ENCODE measurements around the gene TMEM62.

Gene TMEM62

GRCh38 chr15:43111354-43111753 lies 22.0 kb upstream of the TMEM62 start:
- Histone ChIP-seq H3K36me3 (no peaks in the 10 kb centered on the region), H3K4me3 (ENCODE audit: low read depth, low read length) (no peak overlapping the region), H3K4me1 (no peaks in the 10 kb centered on the region), H3K9me3 (no peaks in the 10 kb centered on the region), H3K27me3 (no peaks in the 10 kb centered on the region)
- TF ChIP-seq, protein P1, sequence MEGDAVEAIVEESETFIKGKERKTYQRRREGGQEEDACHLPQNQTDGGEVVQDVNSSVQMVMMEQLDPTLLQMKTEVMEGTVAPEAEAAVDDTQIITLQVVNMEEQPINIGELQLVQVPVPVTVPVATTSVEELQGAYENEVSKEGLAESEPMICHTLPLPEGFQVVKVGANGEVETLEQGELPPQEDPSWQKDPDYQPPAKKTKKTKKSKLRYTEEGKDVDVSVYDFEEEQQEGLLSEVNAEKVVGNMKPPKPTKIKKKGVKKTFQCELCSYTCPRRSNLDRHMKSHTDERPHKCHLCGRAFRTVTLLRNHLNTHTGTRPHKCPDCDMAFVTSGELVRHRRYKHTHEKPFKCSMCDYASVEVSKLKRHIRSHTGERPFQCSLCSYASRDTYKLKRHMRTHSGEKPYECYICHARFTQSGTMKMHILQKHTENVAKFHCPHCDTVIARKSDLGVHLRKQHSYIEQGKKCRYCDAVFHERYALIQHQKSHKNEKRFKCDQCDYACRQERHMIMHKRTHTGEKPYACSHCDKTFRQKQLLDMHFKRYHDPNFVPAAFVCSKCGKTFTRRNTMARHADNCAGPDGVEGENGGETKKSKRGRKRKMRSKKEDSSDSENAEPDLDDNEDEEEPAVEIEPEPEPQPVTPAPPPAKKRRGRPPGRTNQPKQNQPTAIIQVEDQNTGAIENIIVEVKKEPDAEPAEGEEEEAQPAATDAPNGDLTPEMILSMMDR (IDR thresholded peaks at IDR 0.05; ENCODE audit: low read depth, low read length), result no peak
- no peak for DNase-seq

GRCh38 chr15:43118286-43118685 lies 15.1 kb upstream of the TMEM62 start:
- H3K9me3 ChIP-seq, result no peaks in the 10 kb centered on the region
- no peaks in the 10 kb centered on the region for H3K36me3 ChIP-seq
- H3K27me3 ChIP-seq, result no peaks in the 10 kb centered on the region
- TF ChIP-seq, protein P1 (IDR thresholded peaks at IDR 0.05; ENCODE audit: low read depth, low read length), result no peak
- DNase-seq, result no peak
- H3K4me1 ChIP-seq, result no peaks in the 10 kb centered on the region; the same call in none of the 2 replicates
- no peak overlapping the region for H3K4me3 ChIP-seq (ENCODE audit: low read depth, low read length)

- TF ChIP-seq, protein P1 (IDR thresholded peaks at IDR 0.05; ENCODE audit: low read depth, low read length), result no peak
- no peak for DNase-seq
- no peaks in the 10 kb centered on the region; the same call in none of the 2 replicates for H3K4me1 ChIP-seq
- no peaks in the 10 kb centered on the region for H3K27me3 ChIP-seq
- H3K36me3 ChIP-seq, result no peaks in the 10 kb centered on the region
- H3K4me3 ChIP-seq (ENCODE audit: low read depth, low read length), result no peak overlapping the region
- H3K9me3 ChIP-seq, result no peaks in the 10 kb centered on the region
Observed at GRCh38 chr15:43118829-43119228, 14.6 kb upstream of the TMEM62 start.

GRCh38 chr15:43121863-43122262 lies 11.5 kb upstream of the TMEM62 start:
- TF ChIP-seq, protein P1 (IDR thresholded peaks at IDR 0.05; ENCODE audit: low read depth, low read length), result no peak
- Histone ChIP-seq H3K27me3 (no peaks in the 10 kb centered on the region), H3K4me3 (ENCODE audit: low read depth, low read length) (no peak overlapping the region), H3K4me1 (no peaks in the 10 kb centered on the region; the same call in none of the 2 replicates), H3K9me3 (no peaks in the 10 kb centered on the region), H3K36me3 (no peaks in the 10 kb centered on the region)
- no peak for DNase-seq

- TF ChIP-seq, protein P1 (IDR thresholded peaks at IDR 0.05; ENCODE audit: low read depth, low read length), result no peak
- Histone ChIP-seq H3K36me3 (no peaks in the 10 kb centered on the region), H3K4me3 (ENCODE audit: low read depth, low read length) (no peak overlapping the region), H3K4me1 (no peaks in the 10 kb centered on the region), H3K27me3 (no peaks in the 10 kb centered on the region), H3K9me3 (peaks cover 3% of the 10 kb centered on the region; the same call in 1 of the 2 replicates)
- DNase-seq, result no peak
Observed at GRCh38 chr15:43125100-43125661, 8.2 kb upstream of the TMEM62 start.

GRCh38 chr15:43126356-43126755 lies 7.0 kb upstream of the TMEM62 start:
- H3K36me3 ChIP-seq, result no peaks in the 10 kb centered on the region
- no peaks in the 10 kb centered on the region for H3K27me3 ChIP-seq
- H3K9me3 ChIP-seq, result peaks cover 3% of the 10 kb centered on the region; the same call in 1 of the 2 replicates
- H3K4me1 ChIP-seq, result no peaks in the 10 kb centered on the region
- TF ChIP-seq, protein P1 (IDR thresholded peaks at IDR 0.05; ENCODE audit: low read depth, low read length), result no peak
- H3K4me3 ChIP-seq (ENCODE audit: low read depth, low read length), result no peak overlapping the region
- DNase-seq, result no peak
